ENCODE results near the gene VASH2. TPM values are rescaled to one million over a fixed set of nuclear protein-coding genes. Genes with fewer than 3 reads are reported as not detected.
A peak's percentile ranks its signal among the peaks of the same experiment; 100 is the strongest.

VASH2 gene
- total RNA-seq, 1 experiment from 2014 or later: 303 TPM

GRCh38 chr1:212916481-212917133 lies 33.7 kb upstream of the VASH2 start (continued):
- no peak for TF ChIP-seq TCF7 (CRISPR knock-in tag; IDR thresholded peaks at IDR 0.05; ENCODE audit: low read depth)
- TF ChIP-seq ZMAT4 (CRISPR knock-in tag; IDR thresholded peaks at IDR 0.05): no peak
- no peak for TF ChIP-seq SMAD3 (CRISPR knock-in tag; IDR thresholded peaks at IDR 0.05; ENCODE audit: borderline replicate concordance)
- no peak for TF ChIP-seq ATF2 (CRISPR knock-in tag; IDR thresholded peaks at IDR 0.05; ENCODE audit: borderline replicate concordance, low read depth)
- TF ChIP-seq ZNF138 (CRISPR knock-in tag; conservative IDR thresholded peaks at IDR 0.05): 0 out of 2 replicates have a peak, but pooled peaks have one; percentile 62
- TF ChIP-seq ATF6 (CRISPR knock-in tag; IDR thresholded peaks at IDR 0.05): no peak
- TF ChIP-seq ZSCAN18 (CRISPR knock-in tag; IDR thresholded peaks at IDR 0.05): 0 out of 2 replicates have a peak, but pooled peaks have one; percentile 30
- TF ChIP-seq ZBTB21 (CRISPR knock-in tag; IDR thresholded peaks at IDR 0.05; ENCODE audit: borderline replicate concordance): 0 out of 2 replicates have a peak, but pooled peaks have one; percentile 70
- TF ChIP-seq TP53 (CRISPR knock-in tag; IDR thresholded peaks at IDR 0.05): 0 out of 2 replicates have a peak, but pooled peaks have one; percentile 64
- peak; percentile 99 for TF ChIP-seq PRDM15 (CRISPR knock-in tag; IDR thresholded peaks at IDR 0.05)
- no peak for TF ChIP-seq ATF3 (CRISPR knock-in tag; conservative IDR thresholded peaks at IDR 0.05)
- no peak for TF ChIP-seq HMGA2 (CRISPR knock-in tag; IDR thresholded peaks at IDR 0.05)
- TF ChIP-seq JAZF1 (CRISPR knock-in tag; IDR thresholded peaks at IDR 0.05): no peak
- TF ChIP-seq GABPB1 (CRISPR knock-in tag; IDR thresholded peaks at IDR 0.05): no peak
- no peak for TF ChIP-seq CBFB (CRISPR knock-in tag; IDR thresholded peaks at IDR 0.05; ENCODE audit: low read depth)
- no peak for TF ChIP-seq GRHL2 (CRISPR knock-in tag; IDR thresholded peaks at IDR 0.05; ENCODE audit: insufficient replicate concordance, severe bottlenecking)
- TF ChIP-seq ERG (CRISPR knock-in tag; IDR thresholded peaks at IDR 0.05): no peak; the same call in 1 of the 2 replicates

All from WTC11 (cell line).